Upper lobe of right lung (tissue), 1 donor: ENCODE data around the gene FAM171A2. TPM values are rescaled to one million over a fixed set of nuclear protein-coding genes. Genes with fewer than 3 reads are reported as not detected.
"Not testable (repeated sequence)": the region's sequence is repeated elsewhere in the genome, so short reads cannot be mapped to it uniquely, and the experiment has no call there.

Experiments
- ATAC-seq: fragments of 200-7000 bp; cut with Tn5 transposase; one replicate; pipeline ENCODE4 v1.9.1; 2020; ENCODE audit warnings: mild to moderate bottlenecking, moderate library complexity
- DNase-seq: peaks from one replicate; pipeline ENCODE4 v3.0.0-alpha.2; 2020
- H3K27ac ChIP-seq: fragments of 200-600 bp; one replicate; pipeline ENCODE4 v1.8.0; 2022
- H3K27me3 ChIP-seq: fragments of 200-600 bp; one replicate; pipeline ENCODE4 v1.8.0; 2022; ENCODE audit warnings: mild to moderate bottlenecking
- H3K36me3 ChIP-seq: fragments of 200-600 bp; one replicate; pipeline ENCODE4 v1.8.0; 2022
- H3K4me1 ChIP-seq: fragments of 200-600 bp; one replicate; pipeline ENCODE4 v1.8.0; 2022
- H3K4me3 ChIP-seq: fragments of 200-600 bp; one replicate; pipeline ENCODE4 v1.8.0; 2022; ENCODE audit warnings: mild to moderate bottlenecking
- H3K9me3 ChIP-seq: fragments of 200-600 bp; one replicate; pipeline ENCODE4 v1.8.0; 2022
- intact Hi-C: fragments of 100-400 bp; cut with DNase I; formaldehyde crosslinking; loops from one replicate; pipeline ENCODE4 v1.11.0; 2022
- total RNA-seq: library from RNA; stranded (reverse); fragmentation: NEBNext Ultra II Directional; extraction: Animal tissue kit (Norgen Biotek cat#: 25700); gene quantifications from one replicate; pipeline ENCODE4 v1.2.1, GENCODE V29; 2021
- TF ChIP-seq, protein P1 (sequence below): fragments of 200-600 bp; IDR thresholded peaks from one replicate; pipeline ENCODE4 v1.8.0; 2022; ENCODE audit warnings: antibody characterized with exemption
- donor health status: DM: no; HTN: yes; CAD: no; lungs with severe emphysema.

The FAM171A2 gene
- total RNA-seq, 1 donor from 2014 or later, result 1.8 TPM

DNA sequence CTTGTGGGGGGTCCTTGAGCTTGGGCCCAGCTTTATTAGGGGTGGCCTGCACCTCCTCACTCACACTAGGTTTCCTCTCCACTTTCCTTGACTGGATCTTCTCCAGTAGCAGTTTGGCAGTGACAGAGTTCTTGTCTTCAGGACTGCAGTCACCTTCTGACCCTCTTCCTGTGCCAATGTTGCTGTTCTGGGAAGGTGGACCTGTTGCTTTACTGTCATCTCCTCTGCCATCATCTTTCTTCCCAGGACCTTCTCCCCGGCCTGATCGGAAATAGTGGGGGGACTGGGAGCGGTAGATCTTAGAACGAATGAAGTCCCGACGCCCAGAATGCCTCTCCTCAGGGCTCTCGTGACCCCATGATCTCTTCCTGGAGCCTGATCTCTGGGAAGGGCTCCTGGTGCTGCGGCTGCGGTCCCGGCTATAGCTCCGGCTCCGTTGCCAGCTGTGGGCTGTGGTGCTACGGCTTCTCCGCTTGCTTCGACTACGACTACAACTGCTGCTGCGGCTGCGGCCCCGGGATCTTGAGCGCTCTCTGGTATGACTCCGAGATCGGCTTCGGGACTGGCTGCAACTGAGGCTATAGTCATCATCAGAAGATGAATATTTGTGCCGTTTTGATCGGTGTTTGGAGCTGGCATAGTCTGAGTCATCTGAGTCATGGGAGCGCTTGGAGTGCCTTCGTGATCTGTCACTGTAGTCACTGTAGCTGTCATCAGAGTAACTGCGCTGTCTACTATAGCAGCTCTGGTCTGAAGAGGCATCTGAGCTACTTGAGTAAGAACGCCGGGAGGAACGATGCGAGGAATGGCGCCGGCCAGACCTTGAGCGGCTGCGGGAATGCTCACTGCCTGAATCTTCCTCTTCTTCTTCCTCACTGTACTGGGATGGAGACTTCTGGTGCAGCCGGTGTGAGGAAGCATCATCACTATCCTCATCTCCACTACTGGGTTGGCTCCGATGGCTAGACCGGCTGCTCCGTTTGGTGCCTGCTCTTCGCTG is 35.3 kb upstream of the FAM171A2 start:
- H3K27me3 ChIP-seq, result no peaks in the 10 kb centered on the region
- TF ChIP-seq, protein P1, sequence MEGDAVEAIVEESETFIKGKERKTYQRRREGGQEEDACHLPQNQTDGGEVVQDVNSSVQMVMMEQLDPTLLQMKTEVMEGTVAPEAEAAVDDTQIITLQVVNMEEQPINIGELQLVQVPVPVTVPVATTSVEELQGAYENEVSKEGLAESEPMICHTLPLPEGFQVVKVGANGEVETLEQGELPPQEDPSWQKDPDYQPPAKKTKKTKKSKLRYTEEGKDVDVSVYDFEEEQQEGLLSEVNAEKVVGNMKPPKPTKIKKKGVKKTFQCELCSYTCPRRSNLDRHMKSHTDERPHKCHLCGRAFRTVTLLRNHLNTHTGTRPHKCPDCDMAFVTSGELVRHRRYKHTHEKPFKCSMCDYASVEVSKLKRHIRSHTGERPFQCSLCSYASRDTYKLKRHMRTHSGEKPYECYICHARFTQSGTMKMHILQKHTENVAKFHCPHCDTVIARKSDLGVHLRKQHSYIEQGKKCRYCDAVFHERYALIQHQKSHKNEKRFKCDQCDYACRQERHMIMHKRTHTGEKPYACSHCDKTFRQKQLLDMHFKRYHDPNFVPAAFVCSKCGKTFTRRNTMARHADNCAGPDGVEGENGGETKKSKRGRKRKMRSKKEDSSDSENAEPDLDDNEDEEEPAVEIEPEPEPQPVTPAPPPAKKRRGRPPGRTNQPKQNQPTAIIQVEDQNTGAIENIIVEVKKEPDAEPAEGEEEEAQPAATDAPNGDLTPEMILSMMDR, result no peak
- H3K27ac ChIP-seq, result no peak overlapping the region
- H3K4me3 ChIP-seq, result no peak overlapping the region
- ATAC-seq, result peak; percentile 18
- peaks cover 63% of the 10 kb centered on the region for H3K36me3 ChIP-seq
- no peak for DNase-seq
- intact Hi-C loops, result no loop called here
- H3K4me1 ChIP-seq, result no peaks in the 10 kb centered on the region
- H3K9me3 ChIP-seq, result no peaks in the 10 kb centered on the region

DNA sequence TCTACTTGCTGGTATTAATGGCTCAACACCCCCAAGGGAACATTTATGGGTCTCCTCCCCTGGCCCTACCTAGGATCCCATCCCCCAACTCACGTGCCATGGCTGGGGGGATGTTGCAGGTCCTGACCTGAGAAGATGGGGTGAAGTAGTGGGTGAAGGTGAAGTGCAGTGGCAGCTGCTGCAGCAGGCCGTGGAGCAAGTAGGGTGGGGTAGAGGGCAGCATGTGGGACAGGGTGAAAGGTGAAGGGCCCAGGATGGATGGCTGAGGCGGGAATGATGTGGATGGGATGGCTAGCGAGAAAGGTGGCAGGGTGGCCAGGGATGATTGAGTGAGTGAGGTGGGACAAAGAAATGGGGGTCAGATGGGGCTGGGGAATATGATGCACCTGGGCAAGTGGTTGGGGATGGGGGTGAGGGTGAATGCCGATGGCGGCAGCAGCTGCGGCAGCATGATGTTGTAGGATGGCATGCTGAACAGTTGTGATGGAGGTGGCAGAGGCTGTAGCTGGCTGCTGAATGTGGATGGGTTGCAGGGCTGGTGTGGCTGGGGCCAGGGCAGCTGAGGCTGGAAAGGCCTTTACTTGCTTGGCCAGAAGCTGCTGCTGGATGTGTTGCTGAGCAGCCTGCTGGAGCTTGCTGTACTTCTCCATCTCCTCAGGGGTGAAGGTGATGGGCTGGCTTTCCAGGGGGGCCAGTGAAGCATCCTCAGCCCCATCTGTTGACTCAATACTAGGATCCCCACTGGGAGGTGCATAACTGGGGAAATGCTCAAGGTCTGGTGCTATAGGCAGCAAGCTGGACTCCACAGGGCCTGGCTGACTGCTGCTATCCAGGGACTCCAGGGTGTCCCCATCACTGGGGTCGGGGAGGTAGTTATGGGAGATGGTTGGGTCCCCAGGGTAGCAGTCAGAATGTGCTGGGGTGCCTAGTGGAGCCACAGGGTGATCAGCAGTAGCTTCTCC is 34.1 kb upstream of the FAM171A2 start:
- Histone ChIP-seq H3K9me3 (no peaks in the 10 kb centered on the region), H3K27ac (no peak overlapping the region), H3K4me1 (no peaks in the 10 kb centered on the region), H3K4me3 (no peak overlapping the region), H3K36me3 (peaks cover 53% of the 10 kb centered on the region), H3K27me3 (no peaks in the 10 kb centered on the region)
- TF ChIP-seq, protein P1, result no peak
- intact Hi-C loops, result no loop called here
- no peak for ATAC-seq
- DNase-seq, result no peak

DNA sequence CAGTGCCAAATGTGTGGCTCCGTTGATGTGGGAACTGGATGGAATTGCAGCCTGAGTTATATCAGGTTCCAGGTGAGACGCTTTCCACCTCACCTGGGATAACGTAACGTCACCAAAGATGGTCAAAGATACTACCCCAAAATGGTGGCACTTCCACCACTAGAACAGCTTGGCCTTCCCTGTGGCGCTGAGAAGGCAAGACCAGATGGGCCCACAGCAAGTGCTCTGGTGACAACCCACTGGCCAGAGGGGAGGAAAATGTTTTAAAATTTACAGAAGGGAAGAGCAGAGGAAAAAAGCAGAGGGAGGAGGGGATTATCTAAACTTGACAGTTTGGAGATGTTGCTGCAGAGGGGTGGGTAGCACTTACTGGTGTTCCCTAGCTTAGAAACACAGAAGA is 33.3 kb upstream of the FAM171A2 start:
- Histone ChIP-seq H3K4me1 (no peaks in the 10 kb centered on the region), H3K27me3 (no peaks in the 10 kb centered on the region), H3K27ac (no peak overlapping the region), H3K4me3 (no peak overlapping the region), H3K9me3 (no peaks in the 10 kb centered on the region), H3K36me3 (peaks cover 49% of the 10 kb centered on the region)
- TF ChIP-seq, protein P1, result no peak
- intact Hi-C loops, result no loop called here
- no peak for DNase-seq
- ATAC-seq, result no peak

DNA sequence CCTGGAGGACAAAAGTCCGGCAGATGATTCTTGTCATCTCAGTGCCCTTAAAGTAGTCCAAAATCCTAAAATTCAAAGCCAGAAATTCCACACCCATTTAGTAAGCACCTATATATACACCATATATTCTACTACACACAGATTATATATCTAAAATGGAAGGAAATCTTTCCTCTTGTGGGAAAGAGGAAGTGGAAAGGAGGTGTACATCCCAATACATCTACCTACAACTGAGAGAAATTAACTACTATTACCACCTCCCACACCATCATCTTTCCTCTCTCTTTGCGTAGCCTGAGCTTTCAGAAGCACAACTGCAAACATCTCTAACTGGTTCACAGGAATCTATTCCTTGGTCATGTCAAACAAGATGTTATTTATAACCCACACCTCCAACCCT is 31.2 kb upstream of the FAM171A2 start:
- Histone ChIP-seq H3K27me3 (no peaks in the 10 kb centered on the region), H3K4me3 (no peak overlapping the region), H3K4me1 (no peaks in the 10 kb centered on the region), H3K36me3 (peaks cover 29% of the 10 kb centered on the region), H3K27ac (no peak overlapping the region), H3K9me3 (no peaks in the 10 kb centered on the region)
- intact Hi-C loops, result no loop called here
- no peak for DNase-seq
- TF ChIP-seq, protein P1, result no peak
- ATAC-seq, result no peak

DNA sequence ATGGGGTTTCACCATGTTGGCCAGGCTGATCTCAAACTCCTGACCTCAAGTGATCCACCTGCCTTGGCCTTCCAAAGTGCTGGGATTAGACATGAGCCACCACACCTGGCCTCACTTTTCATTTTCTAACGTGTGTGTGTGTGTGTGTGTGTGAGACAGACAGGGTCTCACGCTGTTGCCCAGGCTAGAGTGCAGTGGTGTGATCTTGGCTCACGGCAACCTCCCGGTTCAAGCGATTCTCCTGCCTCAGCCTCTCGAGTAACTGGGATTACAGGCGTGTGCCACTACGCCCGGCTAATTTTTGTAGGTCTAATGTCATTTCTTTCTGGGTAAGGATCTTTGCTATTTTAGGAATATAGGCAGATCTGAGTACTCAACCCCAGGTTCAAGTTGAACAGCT is 30.5 kb upstream of the FAM171A2 start:
- H3K27ac ChIP-seq, H3K27me3 ChIP-seq, H3K4me1 ChIP-seq, H3K9me3 ChIP-seq, DNase-seq, ATAC-seq, intact Hi-C loops, H3K4me3 ChIP-seq: not testable (repeated sequence)
- peaks cover 22% of the 10 kb centered on the region for H3K36me3 ChIP-seq
